Testis (tissue), 3 donors: Measurements from ENCODE around the gene CELF4. TPM values are rescaled to one million over a fixed set of nuclear protein-coding genes. Genes with fewer than 3 reads are reported as not detected.
A peak's percentile ranks its signal among the peaks of the same experiment; 100 is the strongest.

Experiments
- DNase-seq: peaks from one replicate; pipeline ENCODE4 v3.0.0-alpha.2; 2019
- H3K27ac ChIP-seq, 2 donors: fragments of 200-600 bp; sonication (generic); one replicate each; pipeline ENCODE4 v1.5.1; 2019
- H3K27me3 ChIP-seq: fragments of 200-600 bp; sonication (generic); one replicate; pipeline ENCODE4 v1.5.1; 2019
- H3K36me3 ChIP-seq: fragments of 200-600 bp; sonication (generic); one replicate; pipeline ENCODE4 v1.5.1; 2017; ENCODE audit warnings: low read depth; ENCODE audit errors: missing control alignments
- H3K4me1 ChIP-seq: fragments of 200-600 bp; sonication (generic); one replicate; pipeline ENCODE4 v1.5.1; 2019
- H3K4me3 ChIP-seq, 2 donors: fragments of 200-600 bp; sonication (generic); one replicate each; pipeline ENCODE4 v1.5.1; 2017 to 2019
- H3K9me3 ChIP-seq: fragments of 200-600 bp; sonication (generic); one replicate; pipeline ENCODE4 v1.5.1; 2017
- POLR2A ChIP-seq: fragments of 450-650 bp; IDR thresholded peaks from one replicate; pipeline ENCODE4 v1.6.1; 2017; ENCODE audit warnings: antibody characterized with exemption, mild to moderate bottlenecking, moderate library complexity
- WGBS, 2 donors: methylation state at CpG; one replicate each; pipeline ENCODE4 v1.1.5; 2018; 5-methylcytosine and 5-hydroxymethylcytosine counted together
- intact Hi-C: fragments of 100-400 bp; cut with DNase I; formaldehyde crosslinking; loops from one replicate; pipeline ENCODE4 v1.15.1; 2023; ENCODE audit warnings: low total_unique reads
- polyA plus RNA-seq: library from polyadenylated mRNA; stranded (reverse); fragments of 350-450 nt; fragmentation: Illumina TruSeq; extraction: RNeasy Lipid Tissue Mini Kit (QIAGEN cat#74804); gene quantifications from one replicate; pipeline ENCODE4 v1.2.3, GENCODE V29; 2014; ENCODE audit warnings: low read depth, low replicate concordance; ENCODE audit not compliant: insufficient read depth
- total RNA-seq, 2 donors: library from RNA; depleted of rRNA; stranded (reverse); fragments of >200 nt; gene quantifications; one replicate each; pipeline ENCODE4 v1.2.3, GENCODE V29; 2016
- TF ChIP-seq, protein P1 (sequence below), 3 experiments: fragments of 450-650 bp in 2 of 3; fragments of 200-600 bp in 1 of 3; sonication (generic) in 1 of 3; IDR thresholded peaks; one replicate each; pipeline ENCODE4 v1.5.1; 2016 to 2019; ENCODE audit warnings: antibody characterized with exemption in 3 of 3, mild to moderate bottlenecking in 2 of 3, moderate library complexity in 1 of 3

Gene CELF4
- total and polyA plus RNA-seq, 3 donors from 2014 or later: 3.9 to 6.3 (median 4.8) TPM

DNA sequence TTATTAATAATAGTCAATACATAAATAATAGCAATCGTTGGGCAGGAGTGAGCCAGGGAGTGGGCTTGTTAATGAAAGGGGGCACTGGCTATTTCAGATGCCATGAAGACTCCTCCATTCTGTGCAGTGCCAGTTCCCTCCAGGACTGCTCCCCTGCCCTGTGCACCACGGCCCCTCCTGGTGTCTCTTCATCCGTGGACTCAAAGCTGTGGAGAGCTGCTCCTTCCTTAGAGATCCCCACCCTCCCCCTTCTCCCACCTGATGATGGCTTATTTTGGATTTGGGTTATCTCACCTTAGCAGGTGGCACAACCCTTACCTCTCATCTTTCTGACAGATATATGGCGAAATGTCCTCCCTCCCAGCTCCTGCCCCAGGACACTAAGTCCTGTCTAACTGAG lies 3.1 kb upstream of the CELF4 start:
- WGBS, 2 donors: 52% methylated on average over 4 of the region's 4 CpGs
- Histone ChIP-seq H3K27me3 (no peaks in the 10 kb centered on the region), H3K4me1 (peaks cover 4% of the 10 kb centered on the region), H3K9me3 (no peaks in the 10 kb centered on the region), H3K27ac (no peak overlapping the region), H3K4me3 (no peak overlapping the region), H3K36me3 (no peaks in the 10 kb centered on the region)
- no peak for DNase-seq
- intact Hi-C loops: no loop called here
- TF ChIP-seq POLR2A: no peak
- TF ChIP-seq, protein P1, sequence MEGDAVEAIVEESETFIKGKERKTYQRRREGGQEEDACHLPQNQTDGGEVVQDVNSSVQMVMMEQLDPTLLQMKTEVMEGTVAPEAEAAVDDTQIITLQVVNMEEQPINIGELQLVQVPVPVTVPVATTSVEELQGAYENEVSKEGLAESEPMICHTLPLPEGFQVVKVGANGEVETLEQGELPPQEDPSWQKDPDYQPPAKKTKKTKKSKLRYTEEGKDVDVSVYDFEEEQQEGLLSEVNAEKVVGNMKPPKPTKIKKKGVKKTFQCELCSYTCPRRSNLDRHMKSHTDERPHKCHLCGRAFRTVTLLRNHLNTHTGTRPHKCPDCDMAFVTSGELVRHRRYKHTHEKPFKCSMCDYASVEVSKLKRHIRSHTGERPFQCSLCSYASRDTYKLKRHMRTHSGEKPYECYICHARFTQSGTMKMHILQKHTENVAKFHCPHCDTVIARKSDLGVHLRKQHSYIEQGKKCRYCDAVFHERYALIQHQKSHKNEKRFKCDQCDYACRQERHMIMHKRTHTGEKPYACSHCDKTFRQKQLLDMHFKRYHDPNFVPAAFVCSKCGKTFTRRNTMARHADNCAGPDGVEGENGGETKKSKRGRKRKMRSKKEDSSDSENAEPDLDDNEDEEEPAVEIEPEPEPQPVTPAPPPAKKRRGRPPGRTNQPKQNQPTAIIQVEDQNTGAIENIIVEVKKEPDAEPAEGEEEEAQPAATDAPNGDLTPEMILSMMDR (IDR thresholded peaks at IDR 0.05): no peak

DNA sequence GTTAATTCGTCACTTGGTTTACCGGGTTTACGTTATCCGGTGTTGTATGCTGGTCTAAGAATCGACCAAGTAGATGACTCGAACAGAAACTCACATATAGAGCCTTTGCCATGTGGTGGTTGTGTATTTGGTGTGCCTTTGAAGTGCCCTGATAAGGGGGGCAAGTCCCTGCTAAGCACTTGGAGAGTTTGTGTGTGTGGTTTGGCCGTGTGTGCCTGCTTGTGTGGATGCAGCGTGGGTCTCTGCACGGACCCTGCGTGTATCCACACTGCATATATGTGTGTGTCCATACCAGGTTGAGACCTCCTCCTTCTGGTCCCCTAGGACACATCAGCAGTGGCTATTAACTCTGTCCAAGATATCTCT lies 2.4 kb upstream of the CELF4 start:
- no peaks in the 10 kb centered on the region for H3K9me3 ChIP-seq
- no peaks in the 10 kb centered on the region for H3K27me3 ChIP-seq
- DNase-seq: no peak
- no peaks in the 10 kb centered on the region for H3K36me3 ChIP-seq
- WGBS, 2 donors: 46 to 53% methylated on average over 6 to 10 of the region's 10 CpGs
- intact Hi-C loops: no loop called here
- TF ChIP-seq, protein P1 (IDR thresholded peaks at IDR 0.05): no peak
- TF ChIP-seq POLR2A: no peak
- H3K4me3 ChIP-seq: peak overlapping the region in 1 of 2 donors; percentile 71
- no peak overlapping the region for H3K27ac ChIP-seq
- H3K4me1 ChIP-seq: peaks cover 4% of the 10 kb centered on the region

DNA sequence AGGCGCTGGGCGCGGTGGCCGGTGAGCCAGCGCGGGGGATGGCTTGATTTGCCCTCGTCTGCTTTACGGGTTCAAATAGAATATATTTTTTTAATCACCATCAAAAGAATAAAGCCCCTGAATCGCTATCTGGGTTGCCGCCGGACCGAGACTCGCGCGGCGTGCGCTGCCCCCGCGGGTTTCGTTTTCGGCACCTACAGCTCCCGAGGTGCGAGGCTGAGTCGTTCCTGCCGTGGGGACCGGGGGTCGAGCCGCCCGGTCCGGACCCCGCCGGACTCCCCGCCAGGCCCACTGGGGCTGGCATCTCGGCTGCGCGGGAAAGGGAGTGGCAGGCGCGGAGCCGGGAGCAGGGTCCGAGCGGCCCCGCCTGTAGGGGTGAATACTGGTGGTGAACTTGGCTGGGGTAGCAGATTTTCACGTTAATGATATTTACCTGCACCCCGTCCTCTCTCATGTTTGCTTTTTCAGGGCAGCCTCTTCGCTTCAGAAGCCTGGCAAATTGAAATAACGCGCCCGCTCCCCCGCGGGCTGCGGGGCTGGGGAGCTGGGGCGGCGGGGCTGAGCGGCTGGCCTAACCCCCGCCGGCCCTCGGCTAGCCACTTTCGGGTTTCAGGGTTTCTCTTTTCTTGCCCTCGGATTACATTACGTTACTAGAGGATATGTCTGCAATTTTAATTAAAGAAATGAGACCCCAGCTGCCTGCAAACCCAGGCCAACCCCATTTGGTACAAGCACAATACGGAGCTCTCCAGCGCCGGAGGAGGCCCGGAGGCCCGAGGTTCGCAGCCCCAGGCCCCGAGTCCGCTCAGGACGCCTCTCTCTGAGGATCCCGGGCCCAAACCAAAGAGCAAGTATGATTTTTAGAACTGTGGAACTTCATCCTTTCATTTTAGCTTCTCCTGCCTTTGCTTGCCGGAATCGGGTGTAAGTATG lies 1.7 kb upstream of the CELF4 start:
- H3K36me3 ChIP-seq: no peaks in the 10 kb centered on the region
- no peak overlapping the region for H3K27ac ChIP-seq
- no peak for DNase-seq
- no peaks in the 10 kb centered on the region for H3K27me3 ChIP-seq
- WGBS, 2 donors: 12 to 13% methylated on average over 54 to 72 of the region's 72 CpGs
- intact Hi-C loops: no loop called here
- H3K4me3 ChIP-seq: peak overlapping the region; percentile 48 to 71
- H3K4me1 ChIP-seq: peaks cover 4% of the 10 kb centered on the region
- TF ChIP-seq, protein P1 (IDR thresholded peaks at IDR 0.05): no peak
- TF ChIP-seq POLR2A: no peak
- H3K9me3 ChIP-seq: no peaks in the 10 kb centered on the region

DNA sequence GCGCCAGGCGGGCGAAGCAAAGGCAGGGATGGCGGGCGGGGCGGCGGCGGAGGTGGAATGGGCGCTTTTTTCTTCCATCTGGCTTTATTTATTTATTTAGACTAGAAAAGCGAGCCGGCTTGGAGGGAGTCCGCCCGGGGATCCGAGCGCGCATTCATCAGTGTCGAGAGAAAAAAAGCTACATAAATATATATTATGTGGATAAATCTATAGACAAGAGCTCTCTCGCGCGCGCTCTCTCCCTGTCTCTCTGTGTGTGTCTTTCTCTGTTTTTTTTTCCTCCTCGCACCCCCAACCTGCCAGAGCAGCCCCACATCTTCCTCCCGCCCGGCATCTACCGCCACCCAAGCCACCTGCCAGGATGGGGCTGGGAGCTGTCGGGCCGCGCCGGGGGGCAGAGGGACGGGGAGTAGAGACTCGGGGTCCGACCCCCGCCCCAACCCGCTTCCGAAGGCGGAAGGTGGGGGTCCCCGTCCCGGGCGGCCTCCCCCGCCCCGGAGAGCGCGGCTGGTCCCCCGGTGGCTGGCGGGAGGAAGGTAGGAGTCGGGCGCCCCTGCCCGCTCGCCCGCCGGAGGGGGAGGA lies 972 bp upstream of the CELF4 start:
- Histone ChIP-seq H3K36me3 (no peaks in the 10 kb centered on the region), H3K9me3 (no peaks in the 10 kb centered on the region), H3K27me3 (no peaks in the 10 kb centered on the region), H3K4me3 (peak overlapping the region; percentile 48 to 71), H3K27ac (no peak overlapping the region), H3K4me1 (peaks cover 4% of the 10 kb centered on the region)
- peak; percentile 35 for DNase-seq
- WGBS, 2 donors: 0 to 1% methylated on average over 29 to 47 of the region's 51 CpGs
- intact Hi-C loops: no loop called here
- TF ChIP-seq POLR2A: no peak
- TF ChIP-seq, protein P1 (IDR thresholded peaks at IDR 0.05): no peak
